GM19238 (cell line): Measurements from ENCODE around the gene MRPL18.
"Not testable (repeated sequence)": the region's sequence is repeated elsewhere in the genome, so short reads cannot be mapped to it uniquely, and the experiment has no call there.

ENCODE experiments used
- DNase-seq: peaks from one replicate; pipeline ENCODE4 v3.0.0; 2011; ENCODE audit warnings: low spot score; ENCODE audit not compliant: insufficient read length

MRPL18 gene

DNA sequence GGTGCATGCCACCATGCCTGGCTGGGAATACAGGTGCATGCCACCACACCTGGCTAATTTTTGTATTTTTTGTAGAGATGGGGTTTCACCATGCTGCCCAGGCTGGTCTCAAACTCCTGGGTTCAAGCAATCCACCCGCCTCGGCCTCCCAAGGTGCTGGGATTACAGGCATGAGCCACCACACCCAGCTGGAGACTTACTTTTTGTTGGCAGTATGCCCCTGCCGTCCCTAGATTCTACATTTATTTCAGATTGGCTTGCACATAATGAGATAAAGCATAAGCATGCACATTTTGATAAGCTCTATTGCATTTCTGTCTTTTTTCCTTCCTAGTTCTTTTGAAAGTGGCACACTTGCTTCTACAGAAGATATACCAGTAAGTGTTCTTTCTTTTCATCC, 26.5 kb downstream of the MRPL18 start:
- not testable (repeated sequence) for DNase-seq

DNA sequence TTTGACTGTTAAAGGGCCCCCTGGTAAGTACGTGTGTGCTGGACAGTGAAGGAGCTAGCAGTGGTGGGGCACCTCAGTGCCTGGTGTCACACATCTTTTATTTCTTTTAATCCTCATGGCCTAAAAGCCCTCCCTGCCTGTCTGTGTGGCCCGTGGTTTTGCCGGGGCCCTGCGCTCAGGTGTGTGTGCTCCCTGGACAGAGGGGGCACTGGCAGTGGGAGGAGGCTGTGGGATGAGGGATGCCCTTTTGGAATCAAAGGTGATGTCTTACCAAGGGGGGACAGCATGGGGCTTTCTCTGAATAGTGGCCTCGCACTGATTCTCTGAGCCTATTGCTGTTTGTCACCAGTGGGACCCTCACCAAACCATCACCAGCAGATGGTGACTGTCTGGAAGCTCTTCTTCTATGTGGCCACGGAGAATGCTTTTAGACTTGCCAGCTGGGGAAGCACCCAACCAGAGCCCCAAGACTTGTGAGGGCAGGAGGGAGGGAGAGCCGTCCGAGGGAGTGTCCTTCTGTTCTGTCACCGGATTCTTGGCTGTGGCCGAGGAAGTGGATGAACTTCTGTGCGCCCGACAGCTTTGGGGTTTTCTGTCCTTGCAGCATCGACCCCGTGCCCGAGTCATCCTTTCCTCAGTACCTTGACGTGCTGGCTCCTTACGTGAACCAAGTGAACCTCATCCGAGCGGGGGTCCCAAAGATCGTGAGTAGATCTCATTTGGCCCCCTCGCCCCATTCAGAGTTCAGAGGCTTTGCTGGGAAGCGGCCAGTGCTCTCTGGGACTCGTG, 27.9 kb downstream of the MRPL18 start:
- DNase-seq = no peak

DNA sequence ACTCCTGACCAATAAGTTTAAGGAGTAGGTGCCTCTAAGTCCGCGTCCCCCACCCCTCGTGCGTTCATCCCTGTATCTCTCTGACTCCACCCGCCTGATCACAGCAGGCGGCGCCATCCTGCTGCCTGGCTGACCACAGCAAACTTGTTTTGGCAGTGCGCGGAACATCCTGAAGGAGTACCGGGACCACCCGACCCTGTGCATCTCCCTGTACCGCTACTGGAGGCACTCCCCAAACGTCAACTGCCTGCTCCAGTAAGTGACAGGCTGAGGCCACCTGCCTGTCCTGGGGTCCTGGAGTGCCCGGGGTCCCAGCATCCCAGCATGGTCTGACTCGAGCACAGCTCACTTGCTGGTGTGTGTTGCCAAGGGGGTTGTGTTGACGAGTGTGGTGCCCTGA, 28.8 kb downstream of the MRPL18 start:
- no peak for DNase-seq

DNA sequence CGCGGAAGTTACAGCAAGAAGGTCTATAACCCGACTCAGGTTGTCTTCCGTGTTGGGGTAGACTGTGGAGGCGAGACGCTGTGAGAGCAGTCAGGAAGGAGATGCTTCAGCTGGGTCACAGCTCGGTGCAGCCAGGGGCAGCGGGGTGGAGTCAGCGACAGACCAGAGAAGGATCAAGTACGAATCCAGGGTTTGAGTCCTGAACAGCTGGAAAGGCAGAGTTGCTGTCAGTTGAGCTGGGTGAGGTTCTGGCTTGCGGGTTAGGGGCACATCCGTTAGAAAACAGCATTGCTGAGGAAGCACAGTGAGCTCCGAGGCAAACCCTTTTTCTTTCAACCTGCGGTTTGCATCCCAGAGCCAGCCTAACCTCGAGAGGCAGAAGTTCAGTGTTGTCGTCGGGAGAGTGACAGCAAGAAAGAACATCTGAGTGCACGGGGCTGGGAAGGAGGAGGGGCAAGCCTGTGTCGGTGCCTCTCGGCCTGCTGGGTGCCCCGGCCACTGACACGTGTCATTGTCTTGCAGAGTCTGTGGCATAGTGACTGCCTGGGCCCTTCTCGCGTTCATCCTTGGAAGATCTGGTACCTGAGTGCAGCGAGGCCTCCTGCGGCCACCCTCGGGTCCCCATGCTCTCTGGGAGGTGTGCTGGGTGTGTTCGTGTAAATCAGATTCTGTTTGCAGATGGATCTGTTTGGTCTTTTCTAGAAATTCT, 29.8 kb downstream of the MRPL18 start:
- no peak for DNase-seq

DNA sequence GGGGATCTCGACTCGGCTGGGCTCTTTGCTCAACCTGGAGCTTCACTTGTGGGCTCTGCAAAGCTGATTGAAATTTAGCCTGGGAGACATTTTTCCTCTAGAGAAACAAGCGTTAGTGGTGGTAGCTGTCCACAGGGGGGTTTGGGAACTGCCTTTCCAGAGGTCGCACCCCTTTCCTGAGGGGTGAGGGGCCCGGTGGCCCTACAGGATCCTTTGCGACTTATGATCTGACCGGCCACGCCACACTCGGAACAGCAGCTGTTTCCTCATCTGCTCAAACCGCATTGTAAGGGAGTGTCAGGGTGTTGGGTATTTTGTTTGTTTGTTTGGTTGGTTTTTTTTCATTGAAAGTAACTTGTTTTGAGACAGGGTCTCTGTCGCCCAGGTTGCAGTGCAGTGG, 30.9 kb downstream of the MRPL18 start:
- no peak for DNase-seq

DNA sequence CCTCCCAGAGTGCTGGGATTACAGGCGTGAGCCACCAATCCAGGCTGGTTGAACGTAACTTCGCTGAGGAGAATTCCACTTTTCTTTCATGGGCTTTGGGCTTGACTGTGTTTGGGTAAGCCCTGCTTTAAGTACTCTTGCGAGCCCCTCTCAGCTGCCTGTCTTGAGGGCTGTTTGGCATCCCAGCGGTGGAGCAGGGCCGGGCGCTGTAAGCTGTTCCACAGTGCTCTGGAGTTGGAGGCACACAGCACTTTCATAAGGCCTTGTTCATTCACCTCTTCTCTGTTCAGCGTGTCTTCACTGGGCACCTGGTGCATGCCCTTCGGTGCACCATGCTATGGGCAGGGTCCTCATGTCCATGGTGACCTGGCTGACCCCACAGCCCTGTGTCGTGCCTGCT, 31.5 kb downstream of the MRPL18 start:
- no peak for DNase-seq

DNA sequence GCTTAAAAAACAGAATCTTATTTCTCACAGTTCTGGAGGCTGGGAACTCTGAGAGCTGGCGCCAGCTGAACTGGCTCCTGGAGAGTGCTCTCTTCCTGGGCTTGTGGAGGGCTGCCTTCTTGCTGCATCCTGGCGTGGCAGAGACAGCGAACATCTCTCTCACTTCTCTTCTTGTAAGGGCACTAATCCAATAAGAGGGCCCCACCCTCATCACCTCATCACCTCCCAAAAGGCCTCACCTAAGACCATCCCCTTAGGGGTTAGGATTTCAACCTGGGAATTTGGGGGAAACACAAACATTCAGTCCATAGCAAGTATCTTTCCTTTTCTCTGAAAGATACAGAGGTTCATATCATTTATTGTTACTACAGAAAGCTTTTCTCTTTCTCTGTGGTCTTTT, 33.7 kb downstream of the MRPL18 start:
- DNase-seq = no peak

DNA sequence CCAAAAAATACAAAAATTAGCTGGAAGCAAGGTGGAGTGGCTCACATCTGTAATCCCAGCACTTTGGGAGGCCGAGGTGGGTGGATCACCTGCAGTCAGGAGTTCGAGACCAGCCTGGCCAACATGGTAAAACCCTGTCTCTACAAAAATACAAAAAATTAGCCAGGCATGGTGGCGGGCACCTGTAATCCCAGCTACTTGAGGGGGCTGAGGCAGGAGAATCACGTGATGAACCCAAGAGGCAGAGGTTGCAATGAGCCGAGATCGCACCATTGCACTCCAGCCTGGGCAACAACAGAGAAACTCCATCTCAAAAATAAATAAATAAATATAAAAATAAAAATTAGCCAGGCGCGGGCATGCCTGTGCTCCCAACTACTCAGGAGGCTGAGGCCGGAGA, 34.4 kb downstream of the MRPL18 start:
- DNase-seq = not testable (repeated sequence)

DNA sequence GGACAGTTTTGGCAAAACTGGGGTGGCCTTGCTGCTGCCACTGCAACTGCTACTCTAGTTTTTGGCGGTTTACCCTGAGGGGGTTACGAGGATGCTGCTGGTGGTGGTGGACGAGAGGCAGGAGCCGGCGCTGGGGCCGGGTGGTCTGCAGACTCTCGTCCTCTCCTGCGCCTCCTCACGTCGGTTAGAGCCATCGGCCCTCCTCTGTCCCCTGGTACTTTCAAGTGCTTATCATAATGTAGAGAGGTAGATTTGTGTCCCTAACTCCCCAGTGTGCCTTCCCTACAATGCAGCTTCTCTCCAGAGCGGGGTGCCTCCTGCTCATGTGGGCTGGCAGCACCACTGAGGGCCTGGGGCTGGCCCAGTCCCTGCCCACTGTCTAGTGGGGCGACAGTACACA, 35.7 kb downstream of the MRPL18 start:
- DNase-seq = no peak

DNA sequence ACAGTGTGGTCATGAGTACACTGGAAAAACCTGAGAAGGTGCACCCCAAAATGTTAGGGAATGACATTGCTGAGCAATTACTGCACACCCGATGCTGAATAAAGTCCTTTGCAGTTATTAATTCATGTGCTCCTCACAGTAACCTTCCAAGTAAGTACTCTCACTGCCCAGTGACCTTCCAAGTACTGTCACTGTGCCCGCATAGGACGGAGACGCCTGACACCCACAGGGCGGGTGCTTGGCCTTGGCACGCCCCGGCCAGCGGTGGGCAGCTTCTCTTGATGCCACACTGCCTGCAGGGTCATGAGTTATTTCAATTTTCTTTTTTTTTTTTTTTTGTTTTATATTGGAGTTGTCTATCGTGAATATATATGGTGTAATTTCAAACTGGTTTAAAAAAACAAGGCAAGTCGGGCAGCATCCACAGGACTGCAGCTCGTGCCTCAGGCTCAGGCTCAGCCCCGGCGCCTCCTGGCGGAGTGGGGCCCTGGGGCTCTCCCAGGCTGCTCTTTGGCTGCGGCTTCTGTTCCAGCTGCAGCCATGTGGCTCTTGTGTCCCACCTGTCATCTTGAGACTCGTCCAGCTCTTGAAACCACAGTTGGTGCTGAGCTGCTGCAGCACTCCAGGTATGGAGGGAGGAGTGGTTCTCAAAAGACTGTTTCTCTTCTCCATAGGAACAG, 36.8 kb downstream of the MRPL18 start:
- no peak for DNase-seq

DNA sequence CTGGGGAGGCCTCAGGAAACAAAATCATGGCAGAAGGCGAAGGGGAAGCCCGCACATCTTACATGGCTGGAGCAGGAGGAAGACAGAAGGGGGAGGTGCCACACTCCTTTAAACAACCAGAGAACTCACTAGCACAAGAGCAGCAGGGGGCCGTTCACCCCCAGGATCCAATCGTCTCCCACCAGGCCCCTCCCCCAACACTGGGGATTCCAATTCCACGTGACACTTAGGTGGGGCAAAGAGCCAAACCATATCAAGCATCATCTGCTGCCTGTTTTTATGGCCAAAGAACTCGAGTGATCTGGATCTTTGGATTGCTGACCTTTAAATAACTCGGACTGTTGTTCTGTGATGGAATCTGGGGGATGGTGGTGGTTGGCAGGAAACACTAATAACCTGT, 37.8 kb downstream of the MRPL18 start:
- no peak for DNase-seq

DNA sequence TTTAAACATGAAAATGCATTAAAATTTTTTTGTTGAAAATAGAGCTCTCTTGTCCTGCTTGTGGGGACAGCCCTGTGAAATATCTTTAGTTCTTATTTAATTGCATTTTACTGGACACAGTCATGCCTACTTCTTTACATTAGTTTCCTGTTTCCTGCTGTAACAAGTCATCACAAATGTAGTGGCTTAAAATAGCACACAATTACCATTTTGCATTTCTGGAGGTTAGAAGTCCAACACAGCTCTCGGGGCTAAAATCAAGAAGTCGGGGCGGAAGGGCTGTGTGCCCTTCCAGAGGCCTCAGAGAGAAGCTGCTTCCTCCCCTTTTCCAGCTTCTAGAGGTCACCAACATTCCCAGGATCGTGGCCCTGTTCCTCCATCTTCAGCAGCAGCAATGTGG, 39.3 kb downstream of the MRPL18 start:
- no peak for DNase-seq

DNA sequence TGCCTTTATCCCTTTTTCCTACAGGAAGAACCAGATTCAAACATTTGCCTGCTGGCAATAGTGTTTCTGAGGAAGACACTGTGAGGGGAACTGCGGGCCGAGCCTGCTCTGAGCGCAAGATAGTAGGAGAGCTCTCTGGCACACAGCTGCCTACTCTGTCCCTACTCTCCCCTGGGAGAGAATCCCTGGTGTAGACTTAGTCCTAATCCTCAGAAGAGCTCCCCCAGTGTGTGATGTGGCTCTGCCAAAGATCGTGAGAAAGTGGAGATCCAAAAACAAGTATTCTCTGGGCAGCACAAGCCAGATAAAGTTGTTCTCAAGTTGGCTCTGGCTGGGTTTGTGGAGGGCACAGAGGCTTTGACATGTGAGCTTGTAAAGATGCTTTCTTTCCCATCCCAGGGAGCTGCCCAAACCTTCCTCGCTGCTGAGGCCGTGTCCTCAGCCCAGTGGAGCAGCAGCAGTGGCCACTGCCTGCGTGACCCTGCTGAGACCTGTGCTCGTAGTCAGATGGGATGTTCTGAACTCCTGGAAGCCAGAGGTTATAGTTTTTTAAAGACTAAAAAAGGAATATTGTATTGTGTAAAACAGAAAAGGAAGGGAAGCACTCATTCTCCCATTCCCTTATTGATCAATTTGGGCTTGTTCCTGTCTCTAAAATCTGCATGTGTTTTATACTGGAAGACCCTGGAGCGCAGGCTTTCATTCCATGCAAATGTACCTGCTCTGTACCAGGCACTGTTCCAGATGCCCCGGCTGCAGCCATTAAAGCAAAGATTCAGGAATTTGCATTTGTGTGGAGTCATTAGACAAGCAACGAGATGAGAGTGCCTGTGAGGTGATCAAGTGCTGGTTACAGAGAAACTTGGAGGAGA, 40.5 kb downstream of the MRPL18 start:
- no peak for DNase-seq

DNA sequence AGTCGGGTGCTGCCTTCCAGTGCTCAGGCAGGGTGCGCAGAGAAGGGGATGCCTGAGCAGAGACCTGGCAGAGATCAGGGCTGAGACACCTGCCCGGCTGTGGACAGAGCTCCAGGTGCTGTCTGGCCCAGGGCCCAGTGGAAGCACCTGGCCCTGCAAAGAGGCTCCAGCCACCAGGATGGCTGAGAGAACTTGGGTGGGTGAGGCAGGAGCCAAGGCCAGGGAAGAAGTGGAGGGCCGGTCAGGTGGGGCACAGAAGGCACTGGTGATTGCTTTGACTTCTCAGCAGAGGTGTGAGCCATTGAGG, 41.1 kb downstream of the MRPL18 start:
- no peak for DNase-seq

DNA sequence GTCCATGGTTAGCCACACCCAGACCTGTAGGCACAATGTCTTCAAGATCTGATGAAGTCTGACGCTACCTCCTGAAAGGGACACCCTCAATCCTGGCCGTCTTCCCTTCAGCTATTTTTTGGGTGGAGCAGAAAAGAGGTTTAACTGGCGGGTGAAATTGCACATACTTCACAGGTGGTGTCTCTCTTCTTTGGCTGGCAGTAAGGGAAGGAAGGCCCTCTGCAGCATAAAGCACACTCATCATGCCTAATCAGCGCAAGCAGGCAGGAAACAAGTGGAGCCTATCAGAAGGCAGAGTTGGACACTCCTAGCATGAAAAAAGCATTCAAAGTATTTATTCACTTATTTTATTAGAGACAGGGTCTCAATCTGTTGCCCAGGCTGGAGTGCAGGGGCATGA, 42.7 kb downstream of the MRPL18 start:
- no peak for DNase-seq

DNA sequence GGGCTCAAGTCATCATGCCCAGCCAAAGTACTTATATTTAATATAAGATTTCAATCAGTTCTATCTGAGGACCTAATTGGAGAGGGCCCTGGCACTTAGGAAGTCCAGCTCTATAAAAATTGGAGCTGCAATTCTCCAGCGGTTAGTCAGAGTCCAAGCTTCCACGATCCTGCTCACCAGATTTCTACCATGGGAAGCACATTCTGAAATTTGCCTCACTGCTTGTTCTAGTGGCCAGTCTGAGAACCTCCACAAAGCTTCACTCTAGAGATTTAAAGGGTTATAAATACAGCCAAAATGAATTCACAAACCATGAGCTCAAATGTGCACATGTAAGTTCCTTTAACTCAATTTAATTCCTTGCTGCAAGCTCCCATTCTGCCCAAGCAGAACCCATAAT, 43.3 kb downstream of the MRPL18 start:
- DNase-seq = no peak

DNA sequence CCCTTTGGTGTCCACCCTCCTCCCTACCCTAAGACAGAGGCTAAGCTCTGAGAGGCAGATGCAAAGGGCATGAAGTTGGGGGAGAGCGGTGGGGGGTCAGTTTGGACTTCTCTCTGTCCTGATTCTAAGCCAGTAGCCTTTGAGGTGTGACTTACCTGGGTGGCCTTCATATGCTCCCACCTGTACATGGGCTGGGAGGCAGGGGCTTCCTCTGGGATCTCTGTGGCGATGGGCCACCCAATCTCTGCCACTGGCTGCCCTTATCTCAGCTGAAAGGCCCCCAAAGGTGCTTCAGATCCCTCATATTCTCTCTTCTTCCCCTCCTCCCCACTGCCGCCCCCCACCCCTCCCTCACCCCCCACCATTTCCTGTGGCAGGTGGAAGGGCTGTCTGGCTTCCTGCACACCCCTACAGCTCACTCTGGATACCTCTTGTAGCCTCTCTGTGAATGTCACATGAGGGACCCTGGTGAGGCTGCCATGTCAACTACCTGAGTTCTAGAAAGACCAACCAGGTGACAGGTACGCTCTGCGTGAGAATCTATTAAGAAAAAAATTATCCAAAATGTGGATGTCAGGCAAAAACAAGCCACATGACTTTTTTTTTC, 43.8 kb downstream of the MRPL18 start:
- DNase-seq = no peak

DNA sequence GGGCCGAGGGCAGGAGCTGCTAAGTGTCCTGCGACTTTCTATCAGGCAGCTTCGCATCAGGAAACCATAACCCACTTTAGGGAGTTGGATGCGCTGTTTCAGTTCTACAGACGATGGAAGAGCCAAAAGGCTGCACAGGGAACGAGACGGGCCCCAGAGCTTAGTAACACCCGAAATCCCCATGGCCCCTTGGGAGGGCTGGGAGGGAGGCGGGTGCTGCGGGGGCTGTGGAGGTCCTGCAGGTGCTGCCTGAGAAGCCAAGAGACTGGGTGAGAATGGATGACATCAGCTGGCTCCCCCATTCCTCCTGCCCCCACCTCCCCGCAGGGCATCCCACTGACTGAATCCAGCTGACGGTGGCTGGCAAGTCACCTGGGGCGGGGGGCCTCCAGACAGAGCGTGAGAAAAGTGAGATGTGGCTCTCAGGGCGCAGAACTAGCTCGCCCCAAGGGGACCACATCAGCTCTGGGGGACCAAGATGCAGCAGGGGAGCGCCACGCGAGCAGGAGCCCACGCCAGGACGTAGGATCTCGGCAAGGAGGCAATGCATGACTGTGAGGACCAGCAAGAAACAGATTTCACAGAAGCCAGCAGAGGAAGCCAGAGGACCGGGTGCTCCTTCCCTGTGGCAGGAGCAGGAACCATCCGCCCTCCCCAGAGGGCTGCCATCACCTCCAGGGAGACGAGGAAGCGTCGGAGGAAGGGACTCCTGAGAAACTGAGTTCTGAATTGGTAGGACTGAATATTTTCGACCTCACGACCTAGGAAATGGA, 46.6 kb downstream of the MRPL18 start:
- DNase-seq = no peak

DNA sequence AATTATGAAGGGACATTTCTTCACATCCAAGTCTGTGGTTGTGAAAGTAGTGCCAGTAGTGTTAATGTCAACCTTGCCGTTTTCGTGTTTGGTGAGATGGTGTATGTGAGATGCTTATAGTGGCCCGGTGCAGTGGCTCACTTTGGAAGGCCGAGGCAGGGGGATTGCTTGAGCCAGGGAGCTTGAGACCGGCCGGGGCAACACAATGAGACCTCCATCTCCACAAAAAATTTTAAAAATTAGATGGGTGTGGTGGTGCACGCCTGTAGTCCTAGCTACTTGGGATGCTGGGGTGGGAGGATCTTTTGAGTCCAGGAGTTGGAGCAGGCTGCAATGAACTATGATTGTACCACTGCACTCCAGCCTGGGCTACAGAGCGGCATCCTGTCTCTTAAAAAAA, 47.2 kb downstream of the MRPL18 start:
- DNase-seq = no peak

DNA sequence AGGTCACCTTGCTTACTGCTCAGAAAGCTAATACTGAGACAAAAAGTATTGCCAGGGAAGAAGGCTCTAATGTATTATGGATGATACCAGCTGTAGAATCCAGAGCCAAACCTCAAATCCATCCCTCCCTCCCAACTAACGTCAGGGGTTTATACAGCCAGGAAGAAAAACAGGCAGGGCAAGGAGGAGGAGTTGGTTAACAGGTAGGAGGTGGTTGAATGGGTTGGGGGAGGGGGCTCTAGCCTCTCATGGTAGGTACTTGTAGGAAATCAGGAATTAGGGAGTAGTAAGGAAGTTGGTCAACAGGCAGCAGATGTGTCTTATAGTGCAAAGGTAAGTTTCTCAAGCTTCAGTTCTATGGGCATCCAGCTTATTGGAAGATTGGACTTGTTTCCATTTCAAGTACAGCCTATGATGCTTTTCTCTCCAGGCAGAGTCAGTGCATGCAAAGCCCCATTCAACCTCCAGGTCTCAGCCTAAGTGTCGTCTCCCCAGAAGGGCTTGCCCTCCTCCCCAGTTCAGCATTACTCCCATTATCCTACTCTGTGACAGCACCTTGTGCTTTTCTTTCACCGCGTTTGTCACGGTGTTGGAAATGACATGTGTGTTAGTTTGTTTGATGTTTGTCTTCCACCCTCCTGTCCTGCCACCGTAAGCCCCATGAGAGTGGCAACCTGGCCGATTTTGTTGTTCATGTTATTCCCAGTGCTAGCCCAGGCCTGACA, 47.9 kb downstream of the MRPL18 start:
- no peak for DNase-seq
